GM18517 (cell line): ENCODE data around the gene OTOP1.
"Not testable (repeated sequence)": the region's sequence is repeated elsewhere in the genome, so short reads cannot be mapped to it uniquely, and the experiment has no call there.

Source experiments
- ATAC-seq: cut with Tn5 transposase; IDR thresholded peaks from one replicate; pipeline ENCODE4 v1.9.1; 2021; ENCODE audit warnings: mild to moderate bottlenecking, moderate library complexity; ENCODE audit not compliant: unreplicated experiment

OTOP1 gene

GRCh38 chr4:4226606-4227438 is at the start of gene OTOP1:
OTOP1 (minus strand) TSS chr4:4226929; CDS start chr4:4226864, 65 bp downstream.
- ATAC-seq = no peak

- no peak for ATAC-seq
Observed at GRCh38 chr4:4274226-4274625, 47.5 kb upstream of the OTOP1 start.

- no peak for ATAC-seq
Observed at GRCh38 chr4:4271912-4272311, 45.2 kb upstream of the OTOP1 start.

GRCh38 chr4:4270529-4270928 is 43.8 kb upstream of the OTOP1 start:
- ATAC-seq = no peak

GRCh38 chr4:4269856-4270255 is 43.1 kb upstream of the OTOP1 start:
- no peak for ATAC-seq

- no peak for ATAC-seq
Observed at GRCh38 chr4:4269331-4269731, 42.6 kb upstream of the OTOP1 start.

GRCh38 chr4:4268776-4269175 is 42.0 kb upstream of the OTOP1 start:
- ATAC-seq = no peak

GRCh38 chr4:4267981-4268380 is 41.3 kb upstream of the OTOP1 start:
- ATAC-seq = no peak

- ATAC-seq = no peak
Observed at GRCh38 chr4:4260185-4260751, 33.5 kb upstream of the OTOP1 start.

GRCh38 chr4:4259484-4260100 is 32.9 kb upstream of the OTOP1 start:
- ATAC-seq = no peak

GRCh38 chr4:4257705-4258104 is 31.0 kb upstream of the OTOP1 start:
- ATAC-seq = not testable (repeated sequence)

- no peak for ATAC-seq
Observed at GRCh38 chr4:4256799-4257198, 30.1 kb upstream of the OTOP1 start.

- no peak for ATAC-seq
Observed at GRCh38 chr4:4254666-4255065, 27.9 kb upstream of the OTOP1 start.

- no peak for ATAC-seq
Observed at GRCh38 chr4:4254199-4254598, 27.5 kb upstream of the OTOP1 start.

- no peak for ATAC-seq
Observed at GRCh38 chr4:4249866-4250265, 23.1 kb upstream of the OTOP1 start.

- ATAC-seq = not testable (repeated sequence)
Observed at GRCh38 chr4:4249342-4249741, 22.6 kb upstream of the OTOP1 start.

GRCh38 chr4:4248885-4249203 is 22.1 kb upstream of the OTOP1 start:
- ATAC-seq = no peak

- peak; percentile 92 for ATAC-seq
Observed at GRCh38 chr4:4248029-4248884, 21.5 kb upstream of the OTOP1 start, which contains the start of gene TMEM128. TMEM128 (minus strand) TSS chr4:4248223; CDS start chr4:4248202, 21 bp downstream.

- ATAC-seq = peak; percentile 27
Observed at GRCh38 chr4:4247696-4248028, 20.9 kb upstream of the OTOP1 start.

- no peak for ATAC-seq
Observed at GRCh38 chr4:4245172-4245571, 18.4 kb upstream of the OTOP1 start.

- ATAC-seq = not testable (repeated sequence)
Observed at GRCh38 chr4:4239551-4239950, 12.8 kb upstream of the OTOP1 start.
